ENCODE results near the gene DOK4. TPM values are rescaled to one million over a fixed set of nuclear protein-coding genes. Genes with fewer than 3 reads are reported as not detected.
"Not testable (repeated sequence)": the region's sequence is repeated elsewhere in the genome, so short reads cannot be mapped to it uniquely, and the experiment has no call there.

DOK4 gene
- total RNA-seq, 1 donor from 2014 or later: 71.7 TPM

GRCh38 chr16:57504001-57504400 lies 17.7 kb upstream of the DOK4 start:
- DNase-seq (ENCODE audit: low spot score in 2 of 2): no peak

GRCh38 chr16:57503366-57503765 lies 17.1 kb upstream of the DOK4 start:
- FAIRE-seq: no peak
- no peak for DNase-seq (ENCODE audit: low spot score in 2 of 2)

More at GRCh38 chr16:57504001-57504400, 17.7 kb upstream of the DOK4 start:
- FAIRE-seq: no peak

GRCh38 chr16:57502048-57502775 lies 15.9 kb upstream of the DOK4 start:
- DNase-seq (ENCODE audit: low spot score in 2 of 2) (no peak), FAIRE-seq (no peak)

GRCh38 chr16:57501492-57501891 lies 15.2 kb upstream of the DOK4 start:
- no peak for DNase-seq (ENCODE audit: low spot score in 2 of 2)
- FAIRE-seq: no peak

- FAIRE-seq (no peak), DNase-seq (ENCODE audit: low spot score in 2 of 2) (no peak)
Measured at GRCh38 chr16:57500578-57501111, 14.4 kb upstream of the DOK4 start.

- not testable (repeated sequence) for FAIRE-seq; DNase-seq (ENCODE audit: low spot score in 2 of 2)
Measured at GRCh38 chr16:57499941-57500340, 13.6 kb upstream of the DOK4 start.

GRCh38 chr16:57498031-57498430 lies 11.7 kb upstream of the DOK4 start:
- FAIRE-seq: no peak
- no peak for DNase-seq (ENCODE audit: low spot score in 2 of 2)

- FAIRE-seq (no peak), DNase-seq (ENCODE audit: low spot score in 2 of 2) (no peak)
Measured at GRCh38 chr16:57497121-57497520, 10.8 kb upstream of the DOK4 start.

GRCh38 chr16:57493767-57494166 lies 7.5 kb upstream of the DOK4 start:
- DNase-seq (ENCODE audit: low spot score in 2 of 2): no peak
- no peak for FAIRE-seq

GRCh38 chr16:57489229-57489628 lies 2.9 kb upstream of the DOK4 start:
- DNase-seq (ENCODE audit: low spot score in 2 of 2): no peak
- no peak for FAIRE-seq

GRCh38 chr16:57486858-57487834 lies 853 bp upstream of the DOK4 start:
- DNase-seq (ENCODE audit: low spot score in 2 of 2) (no peak), FAIRE-seq (no peak)

GRCh38 chr16:57485091-57485915 lies 990 bp downstream of the DOK4 start:
- no peak for DNase-seq (ENCODE audit: low spot score in 2 of 2)
- FAIRE-seq: no peak

GRCh38 chr16:57484515-57485005 lies 1.7 kb downstream of the DOK4 start:
- DNase-seq (ENCODE audit: low spot score in 2 of 2) (no peak), FAIRE-seq (no peak)

- FAIRE-seq (no peak), DNase-seq (ENCODE audit: low spot score in 2 of 2) (no peak)
Measured at GRCh38 chr16:57483725-57484514, 2.4 kb downstream of the DOK4 start.

- DNase-seq (ENCODE audit: low spot score in 2 of 2): no peak
- no peak for FAIRE-seq
Measured at GRCh38 chr16:57482845-57483545, 3.3 kb downstream of the DOK4 start.

GRCh38 chr16:57481421-57481820 lies 4.9 kb downstream of the DOK4 start:
- DNase-seq (ENCODE audit: low spot score in 2 of 2) (no peak), FAIRE-seq (no peak)

- DNase-seq (ENCODE audit: low spot score in 2 of 2) (no peak), FAIRE-seq (no peak)
Measured at GRCh38 chr16:57480754-57481230, 5.5 kb downstream of the DOK4 start.

GRCh38 chr16:57479976-57480753 lies 6.1 kb downstream of the DOK4 start:
- no peak for FAIRE-seq
- no peak for DNase-seq (ENCODE audit: low spot score in 2 of 2)
